Fibroblast of villous mesenchyme (primary cell): Measurements from ENCODE around the gene TP53I13. TPM values are rescaled to one million over a fixed set of nuclear protein-coding genes. Genes with fewer than 3 reads are reported as not detected.
A peak's percentile ranks its signal among the peaks of the same experiment; 100 is the strongest.

ENCODE experiments used
- DNase-seq: peaks from one replicate; pipeline ENCODE4 v3.0.0-alpha.2; 2010; ENCODE audit warnings: low read depth
- H3K4me3 ChIP-seq: 2 replicates; pipeline ENCODE4 v1.5.1; 2011; ENCODE audit warnings: low read depth, mild to moderate bottlenecking, low read length
- total RNA-seq: library from RNA; depleted of rRNA; stranded (reverse); fragments of >200 nt; gene quantifications from 2 replicates; pipeline ENCODE4 v1.2.3, GENCODE V29; 2012
- TF ChIP-seq, protein P1 (sequence below): IDR thresholded peaks from 2 replicates; pipeline ENCODE4 v1.5.1; 2012; ENCODE audit warnings: low read depth, mild to moderate bottlenecking, low read length; ENCODE audit not compliant: insufficient read depth

TP53I13 gene
- total RNA-seq, 1 donor, result 51.8 TPM

- peak overlapping the region; percentile 18 for H3K4me3 ChIP-seq
- DNase-seq, result peak; percentile 61
- TF ChIP-seq, protein P1, sequence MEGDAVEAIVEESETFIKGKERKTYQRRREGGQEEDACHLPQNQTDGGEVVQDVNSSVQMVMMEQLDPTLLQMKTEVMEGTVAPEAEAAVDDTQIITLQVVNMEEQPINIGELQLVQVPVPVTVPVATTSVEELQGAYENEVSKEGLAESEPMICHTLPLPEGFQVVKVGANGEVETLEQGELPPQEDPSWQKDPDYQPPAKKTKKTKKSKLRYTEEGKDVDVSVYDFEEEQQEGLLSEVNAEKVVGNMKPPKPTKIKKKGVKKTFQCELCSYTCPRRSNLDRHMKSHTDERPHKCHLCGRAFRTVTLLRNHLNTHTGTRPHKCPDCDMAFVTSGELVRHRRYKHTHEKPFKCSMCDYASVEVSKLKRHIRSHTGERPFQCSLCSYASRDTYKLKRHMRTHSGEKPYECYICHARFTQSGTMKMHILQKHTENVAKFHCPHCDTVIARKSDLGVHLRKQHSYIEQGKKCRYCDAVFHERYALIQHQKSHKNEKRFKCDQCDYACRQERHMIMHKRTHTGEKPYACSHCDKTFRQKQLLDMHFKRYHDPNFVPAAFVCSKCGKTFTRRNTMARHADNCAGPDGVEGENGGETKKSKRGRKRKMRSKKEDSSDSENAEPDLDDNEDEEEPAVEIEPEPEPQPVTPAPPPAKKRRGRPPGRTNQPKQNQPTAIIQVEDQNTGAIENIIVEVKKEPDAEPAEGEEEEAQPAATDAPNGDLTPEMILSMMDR, result peak; percentile 64
Measured at GRCh38 chr17:29572691-29573557, 4.4 kb downstream of the TP53I13 start.

- no peak overlapping the region for H3K4me3 ChIP-seq
- no peak for DNase-seq
- TF ChIP-seq, protein P1, result no peak
Measured at GRCh38 chr17:29573558-29573869, 5.0 kb downstream of the TP53I13 start.

DNA sequence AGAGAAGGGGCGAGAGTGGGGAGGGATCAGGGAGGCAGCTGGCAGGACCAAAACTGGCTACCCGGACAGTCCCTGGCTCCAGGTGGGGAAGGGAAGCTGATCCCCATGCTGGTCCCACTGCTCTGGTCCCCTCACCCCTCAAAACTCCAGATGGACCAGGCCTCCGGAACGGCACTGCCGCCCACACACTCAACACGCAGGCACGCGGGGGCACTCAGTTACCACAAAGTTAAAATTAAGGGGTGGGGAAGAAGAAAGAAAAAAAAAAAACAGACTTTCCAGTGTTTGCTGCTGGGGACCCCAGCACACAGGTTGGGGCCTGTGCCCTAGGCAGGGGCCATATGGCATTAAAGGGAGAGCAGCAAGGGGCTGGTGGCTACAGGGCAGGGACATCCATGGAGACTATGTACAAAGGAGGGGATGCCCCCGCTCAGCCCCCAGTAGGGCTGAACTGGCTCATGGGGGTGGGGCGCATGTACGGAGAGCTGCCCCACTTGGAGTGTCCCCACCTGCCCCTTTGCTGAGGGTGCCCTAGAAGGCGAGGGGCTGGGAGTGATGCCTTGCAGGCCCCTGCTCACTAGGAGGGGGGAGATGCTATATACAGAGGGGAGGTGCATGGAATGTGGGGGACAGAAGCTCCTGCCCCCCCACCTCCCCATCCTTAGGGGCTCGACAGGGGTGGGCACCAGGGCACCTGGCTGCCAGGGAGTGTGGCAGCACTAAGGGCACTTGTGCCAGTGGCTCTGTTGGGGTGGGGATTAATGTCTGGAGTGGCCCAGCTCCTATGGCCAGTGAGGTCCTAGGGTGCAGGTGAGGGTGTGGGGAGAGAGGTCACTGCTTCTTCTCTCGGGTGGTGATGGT lies 5.6 kb downstream of the TP53I13 start:
- H3K4me3 ChIP-seq, result no peak overlapping the region
- DNase-seq, result no peak
- TF ChIP-seq, protein P1, result no peak

DNA sequence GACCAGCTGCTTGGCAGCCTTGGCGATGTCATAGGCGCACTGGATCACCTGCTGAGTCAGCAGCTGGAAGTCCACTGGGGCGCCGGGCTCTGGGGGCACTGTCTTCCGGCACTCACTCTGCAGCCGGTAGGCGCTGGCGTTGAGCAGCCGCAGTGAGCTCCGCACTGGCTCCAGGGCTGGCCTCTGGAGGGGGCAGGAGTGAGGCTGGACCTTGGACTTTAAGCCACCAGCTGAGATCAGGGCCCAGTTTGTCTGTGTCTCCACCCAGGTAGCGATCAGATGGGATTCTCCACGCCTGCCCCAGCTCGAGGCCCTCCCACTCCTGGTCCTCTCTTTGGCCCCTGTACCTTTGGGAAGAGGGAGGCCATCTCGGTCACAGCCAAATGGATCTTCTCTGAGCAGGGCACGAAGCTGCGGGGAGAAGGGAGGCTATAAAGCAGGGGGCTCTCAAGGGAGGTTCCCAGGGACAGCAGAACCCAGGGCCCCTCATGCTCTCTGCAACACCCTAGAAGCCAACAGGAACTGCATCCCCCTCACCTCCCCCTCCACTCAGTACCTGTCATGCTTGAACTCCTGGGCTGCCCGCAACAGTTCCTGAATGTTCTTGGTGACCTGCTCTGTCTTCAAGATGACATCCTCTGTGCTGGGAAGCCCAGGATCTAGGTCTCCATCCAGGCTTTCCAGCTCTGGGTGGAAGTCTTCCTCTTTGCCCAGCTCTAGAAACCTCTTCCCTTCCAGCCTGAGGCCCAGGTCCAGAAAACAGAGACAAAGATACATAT lies 6.4 kb downstream of the TP53I13 start:
- H3K4me3 ChIP-seq, result no peak overlapping the region
- TF ChIP-seq, protein P1, result no peak
- no peak for DNase-seq

DNA sequence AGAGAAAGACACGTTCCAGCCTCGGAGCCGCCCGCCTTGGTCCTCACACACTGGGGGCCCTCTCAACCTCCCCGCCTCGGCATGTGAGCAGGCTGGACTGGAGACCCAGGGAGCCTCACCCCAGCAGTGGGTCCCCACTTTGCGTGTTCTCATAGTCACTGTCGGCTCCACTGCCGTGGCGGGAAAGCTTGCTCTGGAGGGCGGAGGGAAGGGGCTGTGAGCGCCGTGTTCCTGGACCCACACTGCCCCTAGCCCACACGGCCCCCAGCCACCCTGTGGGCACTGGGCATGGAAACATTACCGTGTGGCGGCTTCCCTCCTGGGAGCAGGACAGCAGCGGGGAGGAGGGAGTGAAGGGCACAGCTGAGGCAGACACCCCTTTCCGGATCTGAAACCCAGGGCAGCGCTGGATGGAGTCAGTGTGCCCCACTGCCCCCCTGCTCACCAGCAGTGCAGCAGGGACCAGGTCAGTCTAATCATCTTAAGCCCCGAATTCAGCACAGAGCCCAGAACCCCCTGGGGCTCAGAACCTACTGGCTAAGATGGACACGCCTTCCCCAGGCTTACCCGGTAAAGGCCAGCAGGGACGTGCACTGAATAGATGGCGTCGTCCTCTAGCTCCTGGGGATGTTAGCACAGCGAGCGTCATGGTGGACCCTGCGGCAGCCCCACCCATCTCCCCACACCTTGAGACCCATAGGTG lies 7.2 kb downstream of the TP53I13 start:
- no peak overlapping the region for H3K4me3 ChIP-seq
- no peak for DNase-seq
- TF ChIP-seq, protein P1, result no peak
